K562 (cell line): ENCODE data around the gene ARPC2. TPM values are rescaled to one million over a fixed set of nuclear protein-coding genes. Genes with fewer than 3 reads are reported as not detected.

Source experiments
- E2F3 ChIP-seq: fragments of 250-450 bp; sonication (Bioruptor Pico); IDR thresholded peaks from 2 replicates; pipeline ENCODE4 v1.4.0; 2020; ENCODE audit warnings: mild to moderate bottlenecking
- FOXK2 ChIP-seq, 2 experiments: fragments of 450-650 bp; IDR thresholded peaks in 1 of 2; conservative IDR thresholded peaks in 1 of 2; 2 replicates each; pipeline ENCODE4 v1.6.1; 2016; ENCODE audit warnings: low read depth in 2 of 2, mild to moderate bottlenecking in 1 of 2
- GABPB1 ChIP-seq: sonication (generic); formaldehyde crosslinking; IDR thresholded peaks from 2 replicates; pipeline ENCODE4 v1.8.0; 2022; ENCODE audit warnings: mild to moderate bottlenecking, missing genetic modification reagents
- HCFC1 ChIP-seq: IDR thresholded peaks from 2 replicates; pipeline ENCODE4 v1.6.1; 2012; ENCODE audit warnings: low read depth, low read length, improper control_type of control experiment
- LARP7 ChIP-seq: fragments of 450-650 bp; IDR thresholded peaks from 2 replicates; pipeline ENCODE4 v1.6.1; 2016
- MTA1 ChIP-seq: fragments of 450-650 bp; IDR thresholded peaks from 2 replicates; pipeline ENCODE4 v1.6.1; 2017; ENCODE audit warnings: borderline replicate concordance
- RAD51 ChIP-seq: fragments of 450-650 bp; IDR thresholded peaks from 2 replicates; pipeline ENCODE4 v1.7.1; 2016; ENCODE audit warnings: low read depth, mild to moderate bottlenecking, borderline replicate concordance
- RBM25 ChIP-seq: fragments of 200-400 bp; formaldehyde crosslinking; IDR thresholded peaks from 2 replicates; pipeline ENCODE4 v1.6.1; 2018; ENCODE audit warnings: low read length, low read depth, moderate library complexity; ENCODE audit not compliant: severe bottlenecking
- SIX5 ChIP-seq, 2 experiments: IDR thresholded peaks; 2 replicates each; pipeline ENCODE4 v1.6.1; 2011; ENCODE audit warnings: low read length in 2 of 2, borderline replicate concordance in 1 of 2, low read depth in 1 of 2, mild to moderate bottlenecking in 1 of 2, moderate library complexity in 1 of 2; ENCODE audit not compliant: insufficient read depth in 1 of 2
- TARDBP ChIP-seq: fragments of 450-650 bp; IDR thresholded peaks from 2 replicates; pipeline ENCODE4 v1.6.1; 2016
- TEAD4 ChIP-seq, 2 experiments: sonication (generic) in 1 of 2; formaldehyde crosslinking in 1 of 2; IDR thresholded peaks; 2 replicates each; pipeline versions ENCODE4 v1.6.1 to v1.8.0; 2012 to 2022; ENCODE audit warnings: borderline replicate concordance in 1 of 2, inconsistent platforms in 1 of 2, low read length in 1 of 2, mild to moderate bottlenecking in 1 of 2, missing genetic modification reagents in 1 of 2
- polyA plus RNA-seq, 8 experiments: library from polyadenylated mRNA; depleted of rRNA in 4 of 8; stranded (reverse) in 5 of 8; unstranded in 3 of 8; fragments of >200 nt; fragmentation: Nextera tagmentation in 2 of 8; fragmentation: Illumina TruSeq in 1 of 8; extraction: Ambion mirVana in 2 of 8; extraction: Trizol in 1 of 8; gene quantifications; 2 replicates each; pipeline versions ENCODE4 v1.2.1 to v1.2.3, GENCODE V29; 2011 to 2014; ENCODE audit warnings: inconsistent platforms in 1 of 8, missing spikeins in 1 of 8
- total RNA-seq, 7 experiments: library from RNA; depleted of rRNA in 6 of 7; stranded (reverse); fragments of >200 nt in 6 of 7; fragmentation: Illumina TruSeq in 2 of 7; extraction: Trizol in 2 of 7; gene quantifications; 2 replicates each; pipeline versions ENCODE4 v1.2.1 to v1.2.3, GENCODE V29; 2011 to 2021; ENCODE audit warnings: low replicate concordance in 1 of 7
- TF ChIP-seq, protein P1 (sequence below): fragments of 250-450 bp; sonication (Bioruptor Pico); IDR thresholded peaks from 2 replicates; pipeline ENCODE4 v1.5.0; 2021; ENCODE audit warnings: mild to moderate bottlenecking, borderline replicate concordance
- TF ChIP-seq, protein P2 (sequence below), 2 experiments: IDR thresholded peaks; 2 replicates each; pipeline ENCODE4 v1.6.1; 2011; ENCODE audit warnings: borderline replicate concordance in 1 of 2, control low read depth in 1 of 2, low read depth in 1 of 2, low read length in 1 of 2, mild to moderate bottlenecking in 1 of 2, mixed read lengths in 1 of 2, moderate library complexity in 1 of 2; ENCODE audit not compliant: insufficient read depth in 1 of 2, insufficient read length in 1 of 2, poor library complexity in 1 of 2, severe bottlenecking in 1 of 2; ENCODE audit errors: extremely low read depth in 1 of 2
- TF ChIP-seq, protein P3 (sequence below): fragments of 450-650 bp; IDR thresholded peaks from 2 replicates; pipeline ENCODE4 v1.6.1; 2017; ENCODE audit warnings: antibody characterized with exemption
- TF ChIP-seq, protein P4 (sequence below), 2 experiments: fragments of 450-650 bp; conservative IDR thresholded peaks; 2 replicates each; pipeline ENCODE4 v1.6.1; 2017; ENCODE audit warnings: mild to moderate bottlenecking in 2 of 2, moderate library complexity in 2 of 2

Gene ARPC2
- total and polyA plus RNA-seq, 9 of the 15 experiments (the other 6 are each of a cell fraction or from before 2014, with no cell fraction given), result 81.9 to 187 (median 103) TPM

DNA sequence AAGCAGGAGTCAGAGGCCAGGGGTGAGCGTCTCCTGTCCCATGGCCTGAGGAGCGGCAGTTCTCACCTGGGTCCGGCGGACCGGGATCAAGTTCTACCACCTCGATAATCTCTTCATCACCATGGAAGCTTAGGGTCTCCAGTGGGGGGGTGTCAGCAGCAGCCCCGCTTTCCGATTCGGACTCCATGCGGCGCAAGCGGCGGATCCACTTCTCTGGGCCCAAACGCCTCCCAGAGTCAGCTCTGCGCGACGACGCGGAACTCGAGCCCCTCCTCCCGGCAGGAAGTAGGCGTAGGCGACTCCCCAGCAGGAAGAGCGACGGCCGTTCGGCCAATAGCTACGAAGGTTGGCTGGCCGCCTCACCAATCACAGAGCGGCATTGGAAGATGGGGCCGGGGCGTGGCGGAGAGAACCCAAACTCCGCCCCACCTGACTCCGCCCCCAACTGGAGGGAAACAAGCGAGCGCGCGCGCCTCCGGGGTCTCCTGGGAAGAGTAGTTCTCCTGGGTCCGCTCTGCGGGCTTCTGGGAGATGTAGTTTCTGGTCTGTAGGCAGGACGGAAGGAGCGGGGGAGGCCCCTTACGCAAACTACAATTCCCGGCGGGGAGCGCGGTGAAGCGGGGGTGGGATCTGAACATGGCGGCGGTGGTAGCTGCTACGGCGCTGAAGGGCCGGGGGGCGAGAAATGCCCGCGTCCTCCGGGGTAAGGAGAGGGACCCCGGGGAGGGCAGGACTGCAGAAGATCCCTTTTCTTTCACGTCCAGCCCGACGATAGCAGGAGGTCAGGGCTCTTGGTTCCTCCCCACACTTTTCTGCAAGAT lies 53.1 kb downstream of the ARPC2 start, which contains the start of the genes AAMP and PNKD (continued):
- TF ChIP-seq, protein P1, sequence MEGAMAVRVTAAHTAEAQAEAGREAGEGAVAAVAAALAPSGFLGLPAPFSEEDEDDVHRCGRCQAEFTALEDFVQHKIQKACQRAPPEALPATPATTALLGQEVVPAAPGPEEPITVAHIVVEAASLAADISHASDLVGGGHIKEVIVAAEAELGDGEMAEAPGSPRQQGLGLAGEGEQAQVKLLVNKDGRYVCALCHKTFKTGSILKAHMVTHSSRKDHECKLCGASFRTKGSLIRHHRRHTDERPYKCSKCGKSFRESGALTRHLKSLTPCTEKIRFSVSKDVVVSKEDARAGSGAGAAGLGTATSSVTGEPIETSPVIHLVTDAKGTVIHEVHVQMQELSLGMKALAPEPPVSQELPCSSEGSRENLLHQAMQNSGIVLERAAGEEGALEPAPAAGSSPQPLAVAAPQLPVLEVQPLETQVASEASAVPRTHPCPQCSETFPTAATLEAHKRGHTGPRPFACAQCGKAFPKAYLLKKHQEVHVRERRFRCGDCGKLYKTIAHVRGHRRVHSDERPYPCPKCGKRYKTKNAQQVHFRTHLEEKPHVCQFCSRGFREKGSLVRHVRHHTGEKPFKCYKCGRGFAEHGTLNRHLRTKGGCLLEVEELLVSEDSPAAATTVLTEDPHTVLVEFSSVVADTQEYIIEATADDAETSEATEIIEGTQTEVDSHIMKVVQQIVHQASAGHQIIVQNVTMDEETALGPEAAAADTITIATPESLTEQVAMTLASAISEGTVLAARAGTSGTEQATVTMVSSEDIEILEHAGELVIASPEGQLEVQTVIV, result no peak
- TF ChIP-seq E2F3 (CRISPR knock-in tag) (0 out of 2 replicates have a peak, but pooled peaks have one; percentile 26), HCFC1 (peak; percentile 98), RBM25 (peak; percentile 83), FOXK2 (conservative IDR thresholded peaks at IDR 0.05 in 1 of 2, IDR thresholded peaks at IDR 0.05 in 1 of 2; ENCODE audit: low read depth in 2 of 2) (peak; percentile 97 to 98), TARDBP (no peak), RAD51 (peak; percentile 25; the same call in 1 of the 2 replicates), TEAD4 (IDR thresholded peaks at IDR 0.05; ENCODE audit: low read length) (no peak), TEAD4 (CRISPR knock-in tag; IDR thresholded peaks at IDR 0.05; ENCODE audit: borderline replicate concordance) (no peak), SIX5 (IDR thresholded peaks at IDR 0.05; ENCODE audit: borderline replicate concordance in 1 of 2, insufficient read depth in 1 of 2, low read depth in 1 of 2, low read length in 2 of 2) (peak; percentile 95 to 98), MTA1 (0 out of 2 replicates have a peak, but pooled peaks have one; percentile 40), LARP7 (no peak), GABPB1 (CRISPR knock-in tag) (peak; percentile 92)
- TF ChIP-seq, protein P2, sequence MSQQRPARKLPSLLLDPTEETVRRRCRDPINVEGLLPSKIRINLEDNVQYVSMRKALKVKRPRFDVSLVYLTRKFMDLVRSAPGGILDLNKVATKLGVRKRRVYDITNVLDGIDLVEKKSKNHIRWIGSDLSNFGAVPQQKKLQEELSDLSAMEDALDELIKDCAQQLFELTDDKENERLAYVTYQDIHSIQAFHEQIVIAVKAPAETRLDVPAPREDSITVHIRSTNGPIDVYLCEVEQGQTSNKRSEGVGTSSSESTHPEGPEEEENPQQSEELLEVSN (IDR thresholded peaks at IDR 0.05; ENCODE audit: borderline replicate concordance in 1 of 2, extremely low read depth in 1 of 2, insufficient read depth in 1 of 2, insufficient read length in 1 of 2, low read depth in 1 of 2, low read length in 1 of 2, poor library complexity in 1 of 2, severe bottlenecking in 1 of 2), result peak in 1 of 2 experiments; percentile 2
- TF ChIP-seq, protein P3, sequence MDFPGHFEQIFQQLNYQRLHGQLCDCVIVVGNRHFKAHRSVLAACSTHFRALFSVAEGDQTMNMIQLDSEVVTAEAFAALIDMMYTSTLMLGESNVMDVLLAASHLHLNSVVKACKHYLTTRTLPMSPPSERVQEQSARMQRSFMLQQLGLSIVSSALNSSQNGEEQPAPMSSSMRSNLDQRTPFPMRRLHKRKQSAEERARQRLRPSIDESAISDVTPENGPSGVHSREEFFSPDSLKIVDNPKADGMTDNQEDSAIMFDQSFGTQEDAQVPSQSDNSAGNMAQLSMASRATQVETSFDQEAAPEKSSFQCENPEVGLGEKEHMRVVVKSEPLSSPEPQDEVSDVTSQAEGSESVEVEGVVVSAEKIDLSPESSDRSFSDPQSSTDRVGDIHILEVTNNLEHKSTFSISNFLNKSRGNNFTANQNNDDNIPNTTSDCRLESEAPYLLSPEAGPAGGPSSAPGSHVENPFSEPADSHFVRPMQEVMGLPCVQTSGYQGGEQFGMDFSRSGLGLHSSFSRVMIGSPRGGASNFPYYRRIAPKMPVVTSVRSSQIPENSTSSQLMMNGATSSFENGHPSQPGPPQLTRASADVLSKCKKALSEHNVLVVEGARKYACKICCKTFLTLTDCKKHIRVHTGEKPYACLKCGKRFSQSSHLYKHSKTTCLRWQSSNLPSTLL, result peak; percentile 99
- TF ChIP-seq, protein P4, sequence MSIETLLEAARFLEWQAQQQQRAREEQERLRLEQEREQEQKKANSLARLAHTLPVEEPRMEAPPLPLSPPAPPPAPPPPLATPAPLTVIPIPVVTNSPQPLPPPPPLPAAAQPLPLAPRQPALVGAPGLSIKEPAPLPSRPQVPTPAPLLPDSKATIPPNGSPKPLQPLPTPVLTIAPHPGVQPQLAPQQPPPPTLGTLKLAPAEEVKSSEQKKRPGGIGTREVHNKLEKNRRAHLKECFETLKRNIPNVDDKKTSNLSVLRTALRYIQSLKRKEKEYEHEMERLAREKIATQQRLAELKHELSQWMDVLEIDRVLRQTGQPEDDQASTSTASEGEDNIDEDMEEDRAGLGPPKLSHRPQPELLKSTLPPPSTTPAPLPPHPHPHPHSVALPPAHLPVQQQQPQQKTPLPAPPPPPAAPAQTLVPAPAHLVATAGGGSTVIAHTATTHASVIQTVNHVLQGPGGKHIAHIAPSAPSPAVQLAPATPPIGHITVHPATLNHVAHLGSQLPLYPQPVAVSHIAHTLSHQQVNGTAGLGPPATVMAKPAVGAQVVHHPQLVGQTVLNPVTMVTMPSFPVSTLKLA (conservative IDR thresholded peaks at IDR 0.05), result peak; percentile 92 to 95
